Transverse colon (tissue), 3 donors: ENCODE data around the gene C17orf100.

ENCODE experiments used
- EP300 ChIP-seq: sonication (generic); formaldehyde crosslinking; IDR thresholded peaks from one replicate; pipeline ENCODE4 v1.6.1; 2017; ENCODE audit warnings: antibody characterized with exemption, low read depth
- TF ChIP-seq, protein P1 (sequence below), 5 experiments: fragments of 200-600 bp in 3 of 5; fragments of 450-650 bp in 2 of 5; sonication (generic) in 3 of 5; IDR thresholded peaks; 1 replicate in 2 of 5; 2 replicates in 3 of 5; pipeline ENCODE4 v1.5.1; 2016 to 2017; ENCODE audit warnings: antibody characterized with exemption in 5 of 5, inconsistent platforms in 3 of 5, mild to moderate bottlenecking in 2 of 5, moderate library complexity in 1 of 5

DNA sequence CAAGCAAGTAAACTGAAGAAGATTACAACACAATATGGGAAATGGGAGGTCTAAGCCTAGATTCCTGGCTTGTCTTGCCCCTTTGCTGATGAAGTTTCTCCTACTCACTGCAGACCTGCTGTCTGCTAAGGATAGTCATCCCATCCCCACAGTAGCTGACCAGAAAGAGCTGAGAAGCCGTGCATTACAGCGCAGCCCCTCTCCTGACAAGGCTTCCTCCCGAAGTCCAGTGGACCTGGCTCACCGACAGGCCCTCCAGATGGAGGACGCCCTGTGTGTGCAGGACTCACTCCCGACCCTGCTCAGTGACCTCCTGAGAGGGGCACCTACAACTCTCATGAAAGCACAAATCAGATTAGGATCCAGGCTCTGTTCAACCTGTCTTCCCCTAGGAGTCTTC, 46.4 kb upstream of the C17orf100 start:
- no peak for TF ChIP-seq EP300
- TF ChIP-seq, protein P1, sequence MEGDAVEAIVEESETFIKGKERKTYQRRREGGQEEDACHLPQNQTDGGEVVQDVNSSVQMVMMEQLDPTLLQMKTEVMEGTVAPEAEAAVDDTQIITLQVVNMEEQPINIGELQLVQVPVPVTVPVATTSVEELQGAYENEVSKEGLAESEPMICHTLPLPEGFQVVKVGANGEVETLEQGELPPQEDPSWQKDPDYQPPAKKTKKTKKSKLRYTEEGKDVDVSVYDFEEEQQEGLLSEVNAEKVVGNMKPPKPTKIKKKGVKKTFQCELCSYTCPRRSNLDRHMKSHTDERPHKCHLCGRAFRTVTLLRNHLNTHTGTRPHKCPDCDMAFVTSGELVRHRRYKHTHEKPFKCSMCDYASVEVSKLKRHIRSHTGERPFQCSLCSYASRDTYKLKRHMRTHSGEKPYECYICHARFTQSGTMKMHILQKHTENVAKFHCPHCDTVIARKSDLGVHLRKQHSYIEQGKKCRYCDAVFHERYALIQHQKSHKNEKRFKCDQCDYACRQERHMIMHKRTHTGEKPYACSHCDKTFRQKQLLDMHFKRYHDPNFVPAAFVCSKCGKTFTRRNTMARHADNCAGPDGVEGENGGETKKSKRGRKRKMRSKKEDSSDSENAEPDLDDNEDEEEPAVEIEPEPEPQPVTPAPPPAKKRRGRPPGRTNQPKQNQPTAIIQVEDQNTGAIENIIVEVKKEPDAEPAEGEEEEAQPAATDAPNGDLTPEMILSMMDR (IDR thresholded peaks at IDR 0.05): no peak
